Measurements from ENCODE around the gene PTCH1.

GRCh38 chr9:95499046-95499676, 17.6 kb downstream of the PTCH1 start:
- TF ChIP-seq BHLHE40 (IDR thresholded peaks at IDR 0.05; ENCODE audit: low read depth, low read length) = no peak
- no peak for TF ChIP-seq CTCF (IDR thresholded peaks at IDR 0.05)
- TF ChIP-seq ZFP36 (IDR thresholded peaks at IDR 0.05; ENCODE audit: borderline replicate concordance, partially characterized antibody) = no peak
- no peak for TF ChIP-seq NR3C1 (IDR thresholded peaks at IDR 0.05)
- no peak for TF ChIP-seq RFX5 (IDR thresholded peaks at IDR 0.05)
- TF ChIP-seq RAD21 (conservative IDR thresholded peaks at IDR 0.05 in 1 of 2, IDR thresholded peaks at IDR 0.05 in 1 of 2) = no peak
- no peak for TF ChIP-seq JUN (IDR thresholded peaks at IDR 0.05)
- no peak for TF ChIP-seq EP300 (IDR thresholded peaks at IDR 0.05)
